Osteoblast (primary cell): Measurements from ENCODE around the gene ACACB. TPM values are rescaled to one million over a fixed set of nuclear protein-coding genes. Genes with fewer than 3 reads are reported as not detected.
A peak's percentile ranks its signal among the peaks of the same experiment; 100 is the strongest.

Experiments
- DNase-seq: peaks from one replicate; pipeline ENCODE4 v3.0.0; 2011; ENCODE audit warnings: low spot score, mixed read lengths; ENCODE audit not compliant: insufficient read length; ENCODE audit errors: missing footprints
- H2AFZ ChIP-seq: 2 replicates; pipeline ENCODE4 v1.6.0; 2011; ENCODE audit warnings: mild to moderate bottlenecking, low read length
- H3K27ac ChIP-seq: 2 replicates; pipeline ENCODE4 v1.5.1; 2011; ENCODE audit warnings: mild to moderate bottlenecking, low read depth, low read length, moderate library complexity
- H3K27me3 ChIP-seq: 2 replicates; pipeline ENCODE4 v1.6.0; 2012; ENCODE audit warnings: mild to moderate bottlenecking, control low read depth, inconsistent platforms, low read length, moderate library complexity; ENCODE audit not compliant: insufficient read depth
- H3K36me3 ChIP-seq: 2 replicates; pipeline ENCODE4 v1.5.1; 2011; ENCODE audit warnings: mild to moderate bottlenecking, low read length, control low read depth, moderate library complexity; ENCODE audit not compliant: insufficient read depth
- H3K4me1 ChIP-seq: 2 replicates; pipeline ENCODE4 v1.5.1; 2011; ENCODE audit warnings: mild to moderate bottlenecking, low read length, control low read depth, moderate library complexity; ENCODE audit not compliant: insufficient read depth
- H3K4me2 ChIP-seq: 2 replicates; pipeline ENCODE4 v1.6.0; 2011; ENCODE audit warnings: mild to moderate bottlenecking, low read length; ENCODE audit not compliant: insufficient read depth
- H3K4me3 ChIP-seq: fragments of 200-600 bp; sonication (generic); 3 replicates; pipeline ENCODE4 v1.5.1; 2012; ENCODE audit warnings: mild to moderate bottlenecking, low read length, inconsistent platforms; ENCODE audit not compliant: insufficient read depth
- H3K79me2 ChIP-seq: 2 replicates; pipeline ENCODE4 v1.6.0; 2012; ENCODE audit warnings: mild to moderate bottlenecking, low read length, control low read depth, inconsistent platforms; ENCODE audit not compliant: insufficient read depth
- H3K9me3 ChIP-seq: 2 replicates; pipeline ENCODE4 v1.5.1; 2011; ENCODE audit warnings: low read depth, low read length, control low read depth
- H4K20me1 ChIP-seq: 2 replicates; pipeline ENCODE4 v1.6.0; 2012; ENCODE audit warnings: mild to moderate bottlenecking, low read length, control low read depth; ENCODE audit not compliant: insufficient read depth
- CTCF ChIP-seq: IDR thresholded peaks from 2 replicates; pipeline ENCODE4 v1.5.1; 2011; ENCODE audit warnings: mild to moderate bottlenecking, low read depth, low read length, moderate library complexity; ENCODE audit errors: extremely low read depth
- total RNA-seq: library from RNA; depleted of rRNA; stranded (reverse); fragments of >200 nt; gene quantifications from 2 replicates; pipeline ENCODE4 v1.2.3, GENCODE V29; 2012

Gene ACACB
- total RNA-seq, 1 donor, result 13.8 TPM

GRCh38 chr12:109286252-109286651 lies 169.9 kb downstream of the ACACB start:
- Histone ChIP-seq H2AFZ (no peak overlapping the region), H3K36me3 (no peaks in the 10 kb centered on the region), H3K79me2 (no peaks in the 10 kb centered on the region), H3K4me2 (no peak overlapping the region), H4K20me1 (no peaks in the 10 kb centered on the region), H3K4me1 (no peaks in the 10 kb centered on the region), H3K27ac (no peak overlapping the region), H3K27me3 (no peaks in the 10 kb centered on the region), H3K9me3 (no peaks in the 10 kb centered on the region), H3K4me3 (no peak overlapping the region)
- peak; percentile 45 for DNase-seq
- no peak for TF ChIP-seq CTCF

GRCh38 chr12:109286652-109287051 lies 170.3 kb downstream of the ACACB start:
- no peak overlapping the region for H3K27ac ChIP-seq
- no peaks in the 10 kb centered on the region for H4K20me1 ChIP-seq
- no peaks in the 10 kb centered on the region for H3K9me3 ChIP-seq
- H3K4me2 ChIP-seq, result no peak overlapping the region
- H3K4me1 ChIP-seq, result no peaks in the 10 kb centered on the region
- no peak overlapping the region for H3K4me3 ChIP-seq
- H2AFZ ChIP-seq, result no peak overlapping the region
- no peaks in the 10 kb centered on the region for H3K27me3 ChIP-seq
- no peak for TF ChIP-seq CTCF
- H3K79me2 ChIP-seq, result no peaks in the 10 kb centered on the region
- peak; percentile 53 for DNase-seq
- H3K36me3 ChIP-seq, result no peaks in the 10 kb centered on the region

- H3K9me3 ChIP-seq, result no peaks in the 10 kb centered on the region
- no peaks in the 10 kb centered on the region for H3K27me3 ChIP-seq
- peak; percentile 78 for DNase-seq
- H3K4me1 ChIP-seq, result no peaks in the 10 kb centered on the region
- no peak overlapping the region for H3K27ac ChIP-seq
- no peak for TF ChIP-seq CTCF
- no peaks in the 10 kb centered on the region for H3K79me2 ChIP-seq
- no peak overlapping the region for H3K4me2 ChIP-seq
- no peaks in the 10 kb centered on the region for H4K20me1 ChIP-seq
- no peak overlapping the region for H2AFZ ChIP-seq
- H3K36me3 ChIP-seq, result no peaks in the 10 kb centered on the region
- no peak overlapping the region for H3K4me3 ChIP-seq
Observed at GRCh38 chr12:109287181-109287580, 170.8 kb downstream of the ACACB start.

- Histone ChIP-seq H3K4me2 (no peak overlapping the region), H3K4me1 (no peaks in the 10 kb centered on the region), H3K9me3 (no peaks in the 10 kb centered on the region), H3K79me2 (no peaks in the 10 kb centered on the region), H2AFZ (no peak overlapping the region), H3K36me3 (no peaks in the 10 kb centered on the region), H3K4me3 (no peak overlapping the region), H3K27ac (no peak overlapping the region), H4K20me1 (no peaks in the 10 kb centered on the region), H3K27me3 (no peaks in the 10 kb centered on the region)
- TF ChIP-seq CTCF, result no peak
- DNase-seq, result peak; percentile 67
Observed at GRCh38 chr12:109287811-109288469, 171.6 kb downstream of the ACACB start.
